Esophagus mucosa (tissue), 1 donor: Measurements from ENCODE around the gene CREB5. TPM values are rescaled to one million over a fixed set of nuclear protein-coding genes. Genes with fewer than 3 reads are reported as not detected.

Experiments used
- ATAC-seq: fragments of 200-7000 bp; cut with Tn5 transposase; one replicate; pipeline ENCODE4 v1.9.1; 2020
- total RNA-seq: library from RNA; stranded (reverse); gene quantifications from one replicate; pipeline ENCODE4 v1.2.4, GENCODE V29; 2023
- donor health status: DM: yes; HTN: yes; CAD: no.

The CREB5 gene
- total RNA-seq, 1 donor from 2014 or later, result 2.5 TPM

- ATAC-seq, result no peak
These were observed 276.3 kb downstream of the CREB5 start for GRCh38 chr7:28688651-28689050.

DNA sequence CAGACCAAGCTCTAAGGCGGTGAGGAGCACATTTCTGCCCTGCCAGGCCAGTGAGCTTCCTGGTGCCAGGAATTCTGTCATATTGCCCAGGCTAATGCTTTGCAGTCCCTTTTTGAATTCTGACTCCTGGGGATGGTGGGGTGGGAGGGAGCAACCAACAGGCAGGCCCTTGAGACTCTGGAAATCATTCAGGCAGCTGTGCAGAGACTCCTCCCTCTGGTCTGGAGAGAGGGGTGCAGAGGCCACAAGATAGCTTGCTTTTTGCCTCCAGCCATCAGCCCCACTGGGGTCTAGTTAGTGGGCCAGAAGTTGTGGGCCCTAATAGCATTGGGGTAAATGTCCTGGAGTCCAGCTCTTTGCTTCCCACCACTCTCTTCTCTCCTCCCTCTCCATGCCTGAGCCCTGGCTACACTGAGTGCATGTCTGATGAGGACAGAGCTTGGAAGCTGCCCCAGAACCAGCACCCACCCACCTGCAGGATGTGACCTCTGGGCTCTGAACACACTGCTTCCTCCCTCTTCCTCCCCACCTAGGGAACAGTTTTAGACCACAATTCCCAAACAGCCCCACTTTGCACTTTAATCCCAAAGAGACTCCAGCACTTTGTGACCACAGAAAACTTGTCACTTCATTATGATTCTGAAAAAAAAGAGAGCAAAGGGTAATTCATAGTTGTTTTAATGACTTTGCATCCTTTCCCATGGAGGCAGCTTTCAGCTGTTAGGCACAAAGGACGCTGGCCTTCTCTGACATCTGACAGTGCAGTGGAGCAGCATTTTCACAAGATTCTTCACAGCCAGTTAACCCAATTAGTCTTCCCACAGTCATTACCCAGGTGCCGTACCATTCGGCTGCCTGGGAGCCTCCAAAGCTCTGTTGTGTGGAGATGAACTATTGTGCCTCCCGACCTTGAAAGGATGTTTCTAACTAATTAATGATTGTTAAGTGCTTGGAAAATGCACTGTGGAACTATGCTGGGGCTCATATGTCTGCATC is 283.3 kb downstream of the CREB5 start:
- no peak for ATAC-seq

DNA sequence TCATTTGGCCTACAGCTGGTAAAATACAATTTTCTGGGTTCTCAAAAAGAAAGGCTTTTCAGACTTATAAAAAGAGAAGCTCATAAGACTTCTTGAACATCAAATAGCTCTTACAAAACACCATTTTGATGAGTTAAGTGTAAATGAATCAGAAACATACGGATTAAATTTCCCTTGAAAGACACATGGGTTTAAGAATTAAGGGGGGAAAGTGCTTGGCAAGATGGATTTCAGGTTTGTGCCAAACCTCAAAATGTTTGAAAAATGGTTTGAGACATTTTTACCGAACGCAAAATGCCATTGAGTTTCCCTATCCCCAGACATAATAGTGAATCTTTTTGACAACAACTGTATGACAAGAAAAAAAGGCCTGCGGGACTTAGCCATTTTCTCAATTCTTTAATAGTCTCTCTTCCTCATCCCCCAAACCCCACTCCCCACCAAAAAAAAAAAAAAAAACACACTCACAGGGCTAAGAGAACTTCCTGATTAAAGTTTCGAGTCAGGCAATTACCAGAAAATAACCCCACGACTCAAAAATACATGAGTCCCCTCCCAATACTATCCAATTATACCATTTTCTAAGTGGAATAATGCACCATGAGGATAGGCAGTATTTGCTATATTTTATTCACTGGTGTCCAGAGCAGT is 285.7 kb downstream of the CREB5 start:
- ATAC-seq, result no peak

GRCh38 chr7:28698840-28699239 is 286.5 kb downstream of the CREB5 start:
- no peak for ATAC-seq

- ATAC-seq, result no peak
These were observed 287.8 kb downstream of the CREB5 start for GRCh38 chr7:28700096-28700495.

- no peak for ATAC-seq
These were observed 288.5 kb downstream of the CREB5 start for GRCh38 chr7:28700790-28701203.

DNA sequence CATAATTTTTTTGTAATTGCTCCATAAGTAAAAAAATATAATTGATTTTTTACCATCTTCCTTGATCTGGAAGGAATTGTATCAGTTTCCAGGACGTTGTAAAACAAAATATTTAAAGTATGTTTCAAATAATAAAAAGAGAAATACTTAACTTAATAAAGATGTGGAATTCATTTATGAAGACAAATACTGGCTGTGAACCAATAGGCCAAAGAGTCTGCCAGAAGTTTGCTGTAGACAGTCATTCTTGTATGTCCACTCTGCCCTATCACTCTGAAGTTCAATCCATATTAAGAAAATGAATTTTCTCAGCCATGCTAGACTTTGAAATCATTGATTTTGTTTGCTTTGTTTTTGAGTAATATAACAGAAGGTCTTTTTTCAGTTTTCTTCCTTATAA is 289.4 kb downstream of the CREB5 start:
- ATAC-seq, result no peak

DNA sequence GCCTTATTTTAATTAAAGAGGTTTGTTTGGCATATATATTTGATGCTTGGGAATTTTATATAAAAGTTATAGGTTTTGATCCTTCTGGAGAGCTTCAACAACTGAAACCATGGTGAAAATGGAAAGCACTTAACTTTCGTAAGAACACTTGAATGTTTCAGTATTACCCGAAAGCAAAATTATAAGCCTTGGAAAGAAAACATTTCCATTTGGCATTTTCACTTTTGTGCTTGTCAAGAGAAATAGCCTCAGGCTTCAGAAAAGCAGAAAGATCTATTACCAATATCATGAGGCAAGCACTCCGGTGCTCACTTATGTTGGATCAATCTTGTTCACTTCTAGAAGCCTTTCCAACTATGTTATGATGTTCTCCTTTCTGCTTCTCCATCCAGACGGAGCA is 289.9 kb downstream of the CREB5 start:
- ATAC-seq, result no peak

GRCh38 chr7:28703037-28703765 is 290.9 kb downstream of the CREB5 start:
- no peak for ATAC-seq

DNA sequence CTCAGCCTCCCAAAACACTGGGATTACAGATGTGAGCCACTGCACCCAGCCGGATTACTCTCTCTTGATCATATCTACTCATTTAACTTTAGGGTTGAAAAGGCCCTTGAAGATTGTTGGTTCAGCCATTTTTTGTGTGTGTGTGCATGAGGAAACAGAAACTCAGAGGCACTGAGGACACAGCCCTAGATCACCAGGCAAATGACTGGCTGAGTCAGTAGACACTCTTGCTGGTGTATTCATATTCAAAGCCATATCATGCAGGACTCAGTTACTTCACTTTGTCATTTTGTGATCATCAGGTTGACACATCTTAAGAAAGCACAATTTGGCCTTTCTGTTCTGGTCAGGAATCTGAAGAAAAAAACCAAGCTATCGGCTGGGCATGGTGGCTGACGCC is 292.4 kb downstream of the CREB5 start:
- ATAC-seq, result no peak

GRCh38 chr7:28705350-28705749 is 293.0 kb downstream of the CREB5 start:
- ATAC-seq, result no peak

- ATAC-seq, result no peak
These were observed 294.3 kb downstream of the CREB5 start for GRCh38 chr7:28706584-28706983.

DNA sequence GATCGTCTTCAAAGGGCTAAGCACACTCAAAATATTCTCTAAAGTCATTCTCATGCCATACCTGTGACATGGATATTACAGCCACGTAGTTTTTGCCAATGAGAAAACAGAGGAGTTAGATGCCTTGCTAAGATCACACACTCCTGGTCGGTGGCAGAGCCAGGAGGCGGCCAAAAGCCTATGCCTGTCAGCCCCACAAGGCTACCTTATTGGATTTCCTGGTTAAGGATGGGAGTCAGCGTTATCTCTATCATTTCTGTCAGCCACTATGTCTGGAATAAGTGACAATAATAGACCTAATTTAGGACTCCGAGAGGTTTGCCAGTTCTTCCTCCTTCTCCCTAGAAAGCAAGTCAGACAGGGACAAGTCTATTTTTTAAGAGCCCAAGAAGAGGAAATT is 295.0 kb downstream of the CREB5 start:
- no peak for ATAC-seq

DNA sequence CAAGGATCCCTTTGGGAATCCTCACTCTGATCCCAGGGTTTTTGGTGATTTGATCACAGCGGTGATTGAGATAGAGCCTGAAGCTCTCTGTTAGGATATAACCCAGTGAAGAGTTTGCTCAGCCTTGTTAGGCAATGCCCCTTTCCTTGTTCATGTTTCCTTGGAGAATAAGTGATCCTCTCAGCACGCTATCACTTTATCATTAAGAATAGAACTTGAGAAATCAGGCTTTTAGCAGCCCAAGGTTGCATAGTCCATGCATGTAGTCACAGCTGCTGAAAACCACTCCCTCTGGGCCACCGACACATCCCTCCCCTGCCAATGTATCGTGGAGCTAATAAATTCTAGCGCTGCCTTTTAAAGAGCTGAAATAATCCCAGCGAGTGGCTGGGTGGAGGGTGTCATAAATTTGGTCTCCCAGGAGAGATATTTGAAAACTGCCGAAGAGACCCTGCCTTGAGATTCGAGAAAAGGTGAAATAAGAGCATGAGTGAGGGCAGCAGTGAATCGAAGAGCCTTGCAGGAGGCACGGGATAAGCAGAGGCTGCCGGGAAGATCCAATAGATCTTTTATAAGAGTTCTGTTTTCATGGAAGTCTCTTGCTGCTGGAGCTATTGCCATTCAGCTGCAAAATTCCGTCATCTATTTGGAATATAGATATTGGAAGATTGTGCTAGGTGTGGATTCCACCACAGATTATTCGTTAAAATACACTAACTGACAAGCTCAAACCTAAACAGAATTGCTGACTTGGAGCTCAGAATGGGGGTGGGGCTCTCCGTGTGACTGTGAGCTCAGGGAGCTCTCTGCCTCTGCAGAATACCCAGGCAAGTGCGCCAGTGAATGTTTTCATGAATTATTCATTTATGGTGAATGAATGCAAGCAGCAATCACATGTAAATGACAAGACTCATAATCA is 296.0 kb downstream of the CREB5 start:
- ATAC-seq, result no peak

- no peak for ATAC-seq
These were observed 297.4 kb downstream of the CREB5 start for GRCh38 chr7:28709748-28710147.

DNA sequence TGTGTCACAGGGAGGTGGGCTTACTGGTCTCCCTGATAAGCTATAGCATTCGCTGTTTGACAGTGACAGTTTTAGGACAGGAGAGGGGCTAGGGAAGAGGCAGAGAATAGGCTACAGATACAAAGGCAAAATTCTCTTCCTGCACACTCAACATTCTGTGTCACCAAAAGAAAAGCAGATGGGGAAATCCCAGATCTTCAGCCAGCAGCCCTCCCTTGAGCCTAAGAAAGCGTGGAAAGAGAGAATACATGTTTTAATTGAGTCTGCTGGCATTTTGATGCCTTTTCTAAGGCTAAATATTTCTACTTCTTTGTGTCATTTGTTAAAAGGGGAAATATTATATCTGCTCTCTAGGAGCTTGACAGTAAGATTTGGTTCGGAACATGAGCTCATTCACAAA is 298.8 kb downstream of the CREB5 start:
- ATAC-seq, result no peak

DNA sequence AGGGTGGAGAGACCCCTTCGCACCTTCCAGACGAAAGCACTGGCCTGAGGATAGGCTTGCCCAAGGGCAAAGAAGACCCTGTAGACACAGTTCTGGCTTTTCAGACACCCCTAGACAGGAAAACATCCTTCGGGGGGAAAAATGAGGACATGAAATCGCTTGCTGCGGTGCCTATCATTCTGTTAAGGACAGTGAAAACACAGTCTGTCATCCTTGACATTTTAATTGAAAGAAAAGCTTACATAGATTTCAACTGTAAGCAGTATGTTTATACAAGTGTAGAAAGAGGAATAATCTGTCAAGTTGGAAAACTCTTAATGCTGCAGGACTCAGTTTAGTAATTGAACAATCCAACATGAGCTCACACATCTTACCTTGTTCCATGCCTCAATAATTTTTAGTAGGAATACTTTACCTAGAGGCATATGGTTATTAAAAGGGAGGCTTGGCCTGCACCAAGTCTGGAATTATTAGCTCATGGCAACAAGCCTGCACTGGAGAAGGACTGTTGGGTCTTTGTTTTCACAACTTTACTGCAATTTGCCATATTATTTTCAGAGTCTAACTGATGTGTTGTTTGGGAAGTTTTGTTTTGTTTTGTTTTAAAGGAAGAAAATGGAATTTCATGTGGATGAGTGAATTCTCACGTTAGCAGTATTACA is 302.3 kb downstream of the CREB5 start:
- no peak for ATAC-seq

GRCh38 chr7:28717445-28718054 is 305.2 kb downstream of the CREB5 start:
- ATAC-seq, result no peak

GRCh38 chr7:28718055-28718481 is 305.8 kb downstream of the CREB5 start:
- ATAC-seq, result no peak

DNA sequence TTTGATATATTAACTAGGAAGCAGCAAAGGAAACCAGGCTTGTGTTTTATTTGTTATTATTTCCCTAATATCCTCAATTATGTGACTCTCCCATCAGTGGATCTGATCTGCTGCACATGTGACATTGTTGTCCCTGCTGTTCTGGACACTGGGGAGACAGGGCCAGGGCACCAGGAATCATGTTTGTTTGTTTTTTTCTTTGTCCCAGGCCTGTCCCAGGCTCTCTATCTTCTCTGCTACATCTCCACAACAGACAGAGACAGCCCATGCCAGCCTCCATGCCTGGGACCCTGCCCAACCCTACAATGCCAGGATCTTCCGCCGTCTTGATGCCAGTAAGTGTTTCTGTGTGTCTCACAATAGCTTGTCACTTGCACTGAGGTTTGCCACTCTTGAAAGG is 306.2 kb downstream of the CREB5 start:
- no peak for ATAC-seq

DNA sequence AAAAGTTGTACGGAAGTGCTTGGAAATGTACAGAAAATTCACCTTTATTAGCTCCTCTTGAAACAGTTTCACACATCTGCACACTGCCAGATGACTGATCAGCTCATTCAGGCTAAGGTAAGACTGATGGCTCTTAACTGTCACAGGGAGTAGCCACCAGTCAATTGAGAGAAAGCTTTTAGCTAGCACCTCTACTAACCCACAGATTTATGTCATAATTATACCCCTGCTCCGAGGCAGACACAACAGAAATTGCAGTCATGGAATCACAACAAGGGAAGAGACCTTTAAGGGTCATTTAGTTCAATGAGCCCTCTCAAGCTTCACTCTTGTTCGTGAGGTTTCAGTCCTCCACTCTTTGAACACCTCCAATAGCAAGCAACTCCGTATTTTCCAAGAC is 310.4 kb downstream of the CREB5 start:
- no peak for ATAC-seq
